ENCODE measurements around the gene MGAT1. TPM values are rescaled to one million over a fixed set of nuclear protein-coding genes. Genes with fewer than 3 reads are reported as not detected.

Gene MGAT1
- total RNA-seq, 1 experiment from 2014 or later: 258 TPM

DNA sequence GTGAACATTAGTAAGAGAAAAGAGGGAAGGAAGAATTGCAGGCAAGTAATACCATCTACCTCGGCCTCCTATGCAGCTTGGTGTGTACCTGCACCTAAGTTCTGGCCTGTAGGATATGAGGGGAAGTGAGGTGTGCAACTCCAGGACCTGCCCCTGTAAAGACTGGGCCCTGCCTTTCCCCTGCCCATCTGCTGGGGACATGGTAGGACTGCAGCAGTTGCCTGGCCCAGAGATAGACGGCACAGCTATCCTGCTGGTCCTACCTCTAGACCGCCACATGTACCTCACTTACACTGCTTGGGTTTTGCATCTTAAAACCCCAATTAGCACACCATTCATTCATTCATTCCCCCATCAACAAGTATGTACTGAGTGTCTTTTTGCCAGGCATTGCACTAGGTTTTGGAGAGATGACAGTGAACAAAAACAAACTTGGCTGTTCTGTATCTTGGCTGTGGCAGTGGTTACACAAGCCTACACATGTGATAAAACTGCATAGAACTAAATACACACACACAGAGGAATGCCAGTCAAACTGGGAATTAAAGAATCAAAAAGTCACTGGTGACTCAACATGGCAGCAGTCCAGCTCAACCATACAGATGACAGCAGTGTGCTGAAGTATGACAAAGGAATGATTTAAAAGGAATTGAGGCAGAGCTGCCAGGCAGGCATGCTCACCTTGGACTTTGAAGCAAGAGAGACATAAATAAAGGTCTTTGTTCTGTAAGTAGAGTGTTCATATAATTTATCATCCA lies 23.3 kb upstream of the MGAT1 start:
- no peak for DNase-seq (ENCODE audit: low spot score)
- in situ Hi-C loops (cut with HindIII; ENCODE audit: low sequenced_read_pairs): no loop called here

DNA sequence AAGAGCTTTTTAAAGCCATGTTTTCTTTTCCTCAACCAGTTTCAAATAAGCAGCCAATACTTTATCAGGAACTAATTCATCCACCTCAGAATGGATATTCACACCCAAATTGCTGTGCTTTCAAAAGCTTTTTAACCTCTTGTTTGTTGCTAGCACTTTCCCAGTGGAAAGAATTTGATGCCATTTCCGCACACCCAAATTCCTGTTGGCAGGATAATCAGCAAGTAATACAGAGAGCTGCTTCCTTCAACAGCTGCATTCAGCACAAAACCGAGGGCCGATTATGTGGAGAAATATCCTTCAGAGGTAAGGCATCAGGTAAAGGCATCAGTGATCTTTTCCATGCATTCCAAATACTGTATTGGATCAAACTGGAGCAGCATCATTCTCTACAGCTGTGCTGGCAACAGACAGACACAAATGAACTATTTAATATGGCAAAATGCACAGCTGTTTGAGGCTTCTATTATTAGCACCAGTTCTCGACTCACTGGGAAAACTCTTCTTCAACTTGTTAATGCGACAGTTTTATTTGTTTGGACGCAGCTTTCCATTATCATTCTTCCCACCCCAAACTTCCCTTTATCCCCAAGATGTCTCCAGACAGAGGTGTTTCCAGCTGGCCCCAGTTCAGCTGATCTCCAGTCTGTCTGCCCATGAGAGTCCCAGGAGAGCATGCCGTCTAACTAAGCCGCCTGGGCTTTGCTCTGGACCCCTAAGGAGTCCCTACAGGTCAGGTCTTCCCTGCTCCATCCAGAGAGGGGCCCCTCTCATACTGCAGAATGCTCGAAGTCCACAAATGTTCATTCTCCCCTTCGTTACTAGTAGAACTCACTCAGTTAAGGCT lies 22.2 kb upstream of the MGAT1 start:
- DNase-seq (ENCODE audit: low spot score): no peak
- in situ Hi-C loops (cut with HindIII; ENCODE audit: low sequenced_read_pairs): no loop called here

DNA sequence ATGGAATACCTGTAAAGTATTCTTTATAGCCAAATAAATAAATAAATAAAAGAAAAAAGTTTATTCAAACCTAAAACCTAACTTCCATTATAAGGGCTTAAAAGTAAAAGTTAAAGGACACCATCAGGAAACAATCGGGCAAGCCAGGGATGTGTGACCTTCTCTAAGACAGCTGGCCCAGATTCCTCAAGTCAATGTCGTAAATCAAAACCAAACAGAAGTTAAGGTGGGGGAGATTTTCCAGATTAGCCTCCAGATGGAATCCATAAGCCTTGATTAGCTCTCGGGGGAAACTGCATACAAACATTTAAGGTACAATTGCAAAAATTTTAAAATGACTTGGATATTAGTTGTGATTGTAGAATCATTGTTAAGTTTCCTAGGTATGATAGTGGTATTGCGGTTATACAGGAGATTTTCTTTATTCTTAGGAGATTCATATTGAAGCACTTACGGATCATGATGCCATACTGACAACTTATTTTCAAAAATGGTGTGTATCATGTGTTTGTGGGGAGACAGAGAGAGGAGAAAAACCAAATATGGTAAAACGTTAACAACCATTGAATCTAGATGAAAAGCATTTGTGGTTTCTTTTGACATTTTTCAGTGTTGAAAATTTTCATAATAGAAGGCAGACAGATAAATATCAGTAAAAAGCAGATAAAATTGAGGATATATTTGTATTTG lies 21.5 kb upstream of the MGAT1 start:
- in situ Hi-C loops (cut with HindIII; ENCODE audit: low sequenced_read_pairs): no loop called here

DNA sequence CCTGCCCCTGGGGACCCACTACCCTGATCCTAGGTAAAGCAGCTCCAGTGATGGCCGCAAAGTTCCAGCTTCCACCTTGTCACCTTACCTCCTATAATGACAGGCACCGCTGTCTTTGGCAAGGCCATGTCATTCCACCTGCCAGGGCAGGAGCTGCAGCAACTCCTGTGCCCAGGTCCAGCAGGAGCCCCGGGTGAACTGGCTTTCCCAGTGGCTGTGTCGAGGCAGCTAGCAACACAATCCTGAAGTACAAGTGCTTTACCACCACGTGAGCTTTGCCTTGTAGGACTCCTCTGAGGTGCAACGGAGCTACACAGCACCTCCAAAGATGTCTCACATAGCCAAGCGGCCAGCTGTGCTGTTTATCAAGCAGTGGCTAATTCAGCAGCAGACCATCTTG lies 20.7 kb upstream of the MGAT1 start:
- in situ Hi-C loops (cut with HindIII; ENCODE audit: low sequenced_read_pairs): no loop called here
- no peak for DNase-seq (ENCODE audit: low spot score)

More for the DNA sequence above, 21.5 kb upstream of the MGAT1 start:
- DNase-seq (ENCODE audit: low spot score): no peak

DNA sequence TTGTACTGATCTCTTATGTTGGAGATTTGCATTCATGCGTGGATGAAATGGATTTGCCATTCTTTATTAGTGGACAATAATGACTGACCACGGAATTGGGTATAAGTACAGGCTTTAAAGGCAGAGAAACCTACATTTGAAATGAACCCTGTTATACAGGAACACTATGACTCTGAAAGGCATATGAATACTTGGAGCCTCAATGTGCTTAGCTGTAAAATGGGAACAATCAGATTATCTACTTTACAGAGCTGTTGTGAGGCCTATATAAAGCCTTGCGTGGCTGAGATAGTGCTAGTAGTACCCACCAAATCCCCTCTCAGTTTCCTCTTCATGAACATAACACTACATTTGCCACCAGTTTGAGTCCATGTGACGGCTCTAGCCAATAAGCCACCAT lies 18.9 kb upstream of the MGAT1 start:
- in situ Hi-C loops (cut with HindIII; ENCODE audit: low sequenced_read_pairs): no loop called here
- no peak for DNase-seq (ENCODE audit: low spot score)

DNA sequence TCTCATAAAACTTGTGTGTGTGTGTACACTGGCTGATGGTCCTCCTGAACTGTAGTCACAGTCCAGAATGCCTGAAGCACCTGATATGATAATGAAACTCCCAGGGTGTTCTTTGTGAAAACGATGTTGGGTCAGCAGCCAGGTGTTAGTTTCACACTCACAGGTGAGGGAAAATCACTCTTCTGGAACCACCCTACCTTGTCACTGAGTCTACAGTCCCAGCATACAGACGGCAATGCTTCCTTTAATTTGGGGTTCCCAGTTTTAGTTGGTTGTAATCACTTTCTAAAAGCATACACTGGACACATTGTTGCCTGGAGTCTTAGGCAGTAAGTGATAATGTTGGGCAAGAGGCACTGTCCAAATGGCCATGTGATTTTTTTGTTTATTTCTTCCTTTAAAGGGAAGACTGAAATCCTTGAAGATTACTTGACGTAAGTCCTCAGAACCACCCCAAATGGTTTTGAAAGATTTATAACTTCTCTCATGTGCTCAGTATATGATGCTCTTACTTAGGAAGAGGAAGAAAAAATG lies 18.2 kb upstream of the MGAT1 start:
- DNase-seq (ENCODE audit: low spot score): no peak
- in situ Hi-C loops (cut with HindIII; ENCODE audit: low sequenced_read_pairs): no loop called here

DNA sequence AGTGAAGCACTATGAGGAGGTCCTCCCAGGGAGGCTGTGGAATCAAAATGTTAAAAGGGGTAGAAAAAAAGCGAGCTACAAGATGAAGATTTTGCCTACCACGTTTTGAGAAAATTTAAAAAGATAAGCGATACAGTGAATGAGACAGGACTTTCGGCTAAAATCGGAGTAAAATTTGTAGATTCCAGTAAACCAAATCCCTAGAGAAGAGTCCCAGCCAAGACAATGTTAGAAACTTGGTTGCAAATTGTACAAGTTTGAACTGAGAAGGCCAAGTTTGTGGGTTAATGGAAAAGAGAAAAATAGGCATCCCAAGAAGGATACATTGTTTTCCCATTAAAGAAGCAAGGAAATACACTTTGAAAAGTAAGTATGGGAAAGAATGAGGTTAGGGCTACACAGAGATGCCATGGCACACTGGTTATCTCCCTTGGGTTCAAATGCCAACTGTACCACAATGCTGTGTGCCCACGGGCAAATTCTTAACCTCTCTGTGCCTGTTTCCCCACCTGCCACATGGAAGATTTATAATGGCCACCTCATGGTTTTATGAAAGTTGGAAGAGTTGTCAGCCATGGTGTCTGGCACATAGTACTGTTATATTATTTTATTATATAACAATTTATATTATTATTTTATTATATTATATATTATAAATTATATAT lies 16.2 kb upstream of the MGAT1 start:
- DNase-seq (ENCODE audit: low spot score): no peak
- in situ Hi-C loops (cut with HindIII; ENCODE audit: low sequenced_read_pairs): no loop called here

DNA sequence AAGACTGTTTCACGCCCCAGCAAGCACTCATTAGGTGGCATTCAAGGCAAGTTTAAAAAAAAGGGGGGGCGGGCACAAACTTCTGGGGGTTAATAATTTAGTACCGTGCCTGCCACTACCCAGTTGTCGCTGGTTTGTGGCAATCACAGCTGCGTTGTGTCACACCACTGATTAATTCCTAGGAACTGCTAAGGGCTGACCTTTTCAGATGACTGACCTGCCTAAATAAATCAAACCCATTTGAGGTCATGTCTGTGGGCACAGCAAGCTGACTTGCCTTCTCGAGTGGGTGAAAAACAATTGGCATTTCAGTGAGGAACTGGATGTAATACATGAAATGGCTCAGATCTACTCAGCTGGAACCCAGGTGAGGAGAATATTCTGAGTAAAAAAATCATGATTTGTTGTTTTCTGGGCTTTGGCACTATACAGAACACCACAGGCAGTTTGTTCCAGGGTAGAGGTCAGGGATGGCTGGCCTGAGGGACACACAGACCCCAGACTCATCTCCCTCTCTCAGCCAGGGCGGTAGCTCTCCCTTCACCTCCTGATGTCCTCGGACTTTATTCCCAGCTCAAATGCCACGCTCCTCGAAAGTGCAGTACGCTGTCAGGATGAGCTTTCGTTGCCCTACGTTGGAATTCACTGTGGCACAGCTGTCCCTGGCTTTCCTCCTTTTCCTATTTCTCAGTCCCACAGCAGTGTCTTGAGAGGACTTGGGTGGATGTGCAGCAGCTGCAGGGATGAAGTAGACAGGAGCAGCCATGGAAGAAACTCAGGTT lies 15.5 kb upstream of the MGAT1 start:
- in situ Hi-C loops (cut with HindIII; ENCODE audit: low sequenced_read_pairs): no loop called here
- DNase-seq (ENCODE audit: low spot score): no peak

DNA sequence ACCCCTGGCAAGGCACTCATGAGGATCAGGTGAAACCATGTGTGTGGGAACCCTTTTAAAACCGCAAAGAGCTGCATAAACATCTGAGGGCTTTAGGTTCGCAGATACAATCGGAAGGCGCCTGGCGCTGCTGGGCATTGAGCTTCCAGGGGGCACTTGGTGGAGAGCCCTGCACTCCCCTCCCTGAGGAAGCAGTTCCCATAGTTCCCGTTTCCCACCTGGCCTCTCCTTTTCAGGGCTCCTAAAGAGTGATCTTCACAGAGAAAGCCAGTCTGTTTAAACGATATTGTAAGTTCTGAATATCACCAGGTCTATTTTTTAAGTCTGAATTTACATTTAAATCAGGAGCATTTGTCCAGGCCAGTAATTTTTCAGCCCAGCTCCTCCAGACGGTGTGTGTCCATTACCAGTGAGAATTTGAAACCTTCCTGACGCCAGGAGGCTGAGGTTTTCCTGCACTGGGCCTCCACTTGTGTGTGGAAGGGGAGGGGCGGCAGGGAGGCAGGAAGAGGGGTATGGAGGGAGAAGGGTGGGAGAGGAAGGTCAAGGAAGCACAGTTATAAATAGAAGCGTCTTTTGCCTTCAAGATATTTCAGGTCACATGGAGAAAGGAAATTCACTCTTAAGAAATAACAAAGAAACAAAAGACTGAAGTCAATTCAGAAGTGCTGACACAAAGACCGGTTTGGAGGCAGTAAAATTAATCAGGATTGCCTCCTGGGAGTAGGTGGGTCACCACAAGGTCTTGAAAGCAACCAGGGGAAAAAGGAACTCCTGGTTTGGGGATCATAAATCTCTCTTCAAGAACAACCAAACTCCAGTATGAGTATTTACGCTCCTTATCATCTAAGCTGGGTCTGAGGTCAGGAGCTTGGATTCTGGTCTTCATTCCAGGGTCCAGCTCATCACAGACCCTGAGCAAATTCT lies 14.3 kb upstream of the MGAT1 start:
- in situ Hi-C loops (cut with HindIII; ENCODE audit: low sequenced_read_pairs): no loop called here

DNA sequence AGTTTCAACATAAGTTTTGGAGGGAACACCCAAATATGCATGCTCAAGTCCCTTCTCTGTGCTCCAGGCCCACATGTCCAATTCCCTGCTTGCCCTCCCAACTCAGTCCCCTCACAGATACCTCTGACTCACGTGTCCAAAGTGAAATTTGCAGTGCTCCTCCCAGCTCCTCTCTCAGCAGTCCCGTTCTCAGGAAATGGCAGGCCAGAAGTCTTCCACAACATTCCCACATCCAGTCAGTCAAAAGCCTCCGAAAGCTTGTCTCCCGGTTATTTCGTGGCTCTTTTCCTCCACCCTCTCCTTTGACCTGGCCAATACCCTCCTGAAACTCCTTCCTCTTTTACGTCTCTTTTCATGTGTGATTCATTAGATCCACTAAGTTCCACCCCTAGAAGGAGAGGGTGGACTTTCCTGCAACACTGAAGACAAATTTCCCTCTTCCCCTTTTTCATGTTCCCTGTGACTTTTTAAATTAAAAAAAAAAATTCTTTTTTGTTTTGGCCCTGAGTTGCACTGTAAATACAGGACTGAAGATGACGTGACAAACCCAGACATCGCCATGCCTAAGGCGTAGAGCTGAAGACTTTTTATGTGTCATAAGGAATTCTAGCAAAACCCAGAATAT lies 12.8 kb upstream of the MGAT1 start:
- no peak for DNase-seq (ENCODE audit: low spot score)
- in situ Hi-C loops (cut with HindIII; ENCODE audit: low sequenced_read_pairs): no loop called here

More for the DNA sequence above, 14.3 kb upstream of the MGAT1 start:
- DNase-seq (ENCODE audit: low spot score): peak; percentile 58

DNA sequence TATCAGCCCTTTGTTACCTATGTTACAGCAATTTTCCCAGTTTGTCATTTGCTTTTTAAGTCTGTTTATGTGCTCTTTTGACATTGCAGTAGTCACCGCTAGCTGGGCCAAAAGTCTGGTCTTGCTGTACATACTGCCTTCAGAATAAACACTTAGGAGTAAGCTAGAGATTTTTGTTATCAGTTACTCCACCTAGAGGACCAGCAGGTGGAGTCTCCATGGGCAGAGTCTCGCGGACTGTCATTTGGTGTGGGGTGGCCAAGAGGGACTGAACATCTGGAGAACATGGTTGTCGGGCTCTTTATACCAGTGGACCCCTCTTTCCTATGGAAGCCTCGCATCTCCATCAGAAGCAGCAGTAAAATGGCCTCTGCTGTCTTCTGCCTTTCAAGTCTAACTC lies 10.8 kb upstream of the MGAT1 start:
- in situ Hi-C loops (cut with HindIII; ENCODE audit: low sequenced_read_pairs): no loop called here

DNA sequence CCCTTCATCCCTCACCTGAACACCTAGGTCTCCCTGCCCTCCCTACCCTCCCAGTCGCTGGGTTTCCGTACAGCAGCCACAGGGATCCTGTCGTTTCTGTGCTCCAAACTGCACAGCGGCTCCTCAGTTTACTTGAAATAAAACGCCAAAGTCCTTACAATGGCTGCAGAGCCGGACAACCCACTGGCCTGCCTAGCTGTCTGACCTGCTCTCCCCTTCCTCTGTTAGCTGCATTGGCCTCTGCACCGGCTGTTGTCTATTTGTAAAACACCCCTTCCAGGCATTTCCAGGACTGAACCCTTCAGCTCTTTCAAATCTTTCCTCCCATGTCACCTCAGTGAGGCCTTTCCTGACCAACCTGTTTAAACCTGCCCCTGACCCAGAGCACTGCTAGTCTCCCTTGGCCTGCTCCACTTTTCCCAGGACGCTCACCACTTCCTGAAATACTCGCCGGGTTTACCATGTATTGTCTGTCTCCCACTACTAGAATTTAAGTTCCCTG lies 9.1 kb upstream of the MGAT1 start:
- no peak for DNase-seq (ENCODE audit: low spot score)
- in situ Hi-C loops (cut with HindIII; ENCODE audit: low sequenced_read_pairs): no loop called here

More for the DNA sequence above, 10.8 kb upstream of the MGAT1 start:
- no peak for DNase-seq (ENCODE audit: low spot score)

DNA sequence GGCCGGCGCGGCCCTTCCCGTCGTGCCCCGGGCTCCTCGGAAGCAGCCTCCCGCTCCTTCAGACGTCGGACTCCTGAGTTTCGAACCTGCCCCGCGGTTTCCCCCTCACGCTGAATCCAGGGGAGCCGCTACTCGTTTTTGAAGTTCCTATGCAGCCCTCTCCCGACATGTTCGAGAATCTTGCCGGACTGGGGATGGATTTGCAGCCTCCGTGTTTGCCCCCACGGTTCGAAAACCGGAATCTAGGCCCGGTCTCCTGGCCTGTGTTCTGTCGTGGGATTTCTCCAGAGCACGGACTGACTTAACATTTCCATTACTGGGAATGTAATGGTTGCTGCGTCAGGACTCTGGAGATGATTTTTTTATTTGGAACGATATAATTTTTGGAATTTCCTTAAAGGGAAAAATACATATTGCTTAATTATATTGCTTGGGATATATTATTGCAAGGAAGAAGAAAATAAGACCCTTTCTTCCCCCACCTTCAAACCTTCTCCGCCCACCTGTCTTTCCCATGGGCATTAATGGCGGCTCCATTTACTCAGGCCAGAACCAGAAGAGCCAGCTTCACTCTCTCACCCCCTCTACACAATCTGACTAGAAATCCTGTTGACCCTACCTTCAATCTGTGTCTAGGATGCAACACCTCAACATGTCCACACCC lies 8.5 kb upstream of the MGAT1 start:
- DNase-seq (ENCODE audit: low spot score): no peak
- in situ Hi-C loops (cut with HindIII; ENCODE audit: low sequenced_read_pairs): no loop called here

DNA sequence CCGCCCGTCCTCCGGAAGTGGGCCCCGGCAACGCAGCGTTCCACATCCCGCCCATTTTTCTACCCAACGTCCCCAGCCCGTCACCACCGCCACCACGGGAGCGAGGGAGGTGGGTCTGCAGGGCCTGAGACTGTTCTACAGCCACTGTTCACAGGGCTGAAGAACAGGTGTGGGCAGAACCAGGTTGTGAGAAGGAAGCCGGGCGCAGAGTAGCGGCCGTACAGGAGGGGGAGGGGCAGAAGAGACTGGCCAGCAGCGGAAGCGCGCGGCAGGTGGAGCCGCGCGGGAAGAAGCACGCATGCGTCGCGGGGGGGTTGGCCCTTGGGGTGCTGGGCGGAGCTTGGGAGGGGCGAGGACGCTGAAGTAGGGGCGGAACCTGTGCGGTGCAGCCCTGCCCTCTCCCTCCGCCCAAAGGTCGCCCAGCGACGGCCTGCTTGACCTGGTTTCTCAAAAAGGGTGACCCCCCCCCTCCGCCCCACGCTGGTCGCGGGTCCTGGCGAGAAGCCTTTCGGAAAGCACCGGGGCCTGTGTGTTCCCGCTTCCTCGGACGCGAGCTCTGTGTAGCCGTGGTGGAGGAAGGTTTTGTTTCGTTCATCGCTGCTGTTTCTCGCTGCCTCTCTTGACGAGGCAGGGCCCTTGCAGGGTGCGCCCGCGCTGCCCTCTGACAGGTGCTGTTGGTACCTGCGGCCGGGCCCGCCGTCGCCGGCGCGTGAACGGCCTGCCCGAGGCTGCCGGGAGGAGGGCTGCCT lies 7.8 kb upstream of the MGAT1 start:
- peak; percentile 96 for DNase-seq (ENCODE audit: low spot score)
- in situ Hi-C loops (cut with HindIII; ENCODE audit: low sequenced_read_pairs): no loop called here

DNA sequence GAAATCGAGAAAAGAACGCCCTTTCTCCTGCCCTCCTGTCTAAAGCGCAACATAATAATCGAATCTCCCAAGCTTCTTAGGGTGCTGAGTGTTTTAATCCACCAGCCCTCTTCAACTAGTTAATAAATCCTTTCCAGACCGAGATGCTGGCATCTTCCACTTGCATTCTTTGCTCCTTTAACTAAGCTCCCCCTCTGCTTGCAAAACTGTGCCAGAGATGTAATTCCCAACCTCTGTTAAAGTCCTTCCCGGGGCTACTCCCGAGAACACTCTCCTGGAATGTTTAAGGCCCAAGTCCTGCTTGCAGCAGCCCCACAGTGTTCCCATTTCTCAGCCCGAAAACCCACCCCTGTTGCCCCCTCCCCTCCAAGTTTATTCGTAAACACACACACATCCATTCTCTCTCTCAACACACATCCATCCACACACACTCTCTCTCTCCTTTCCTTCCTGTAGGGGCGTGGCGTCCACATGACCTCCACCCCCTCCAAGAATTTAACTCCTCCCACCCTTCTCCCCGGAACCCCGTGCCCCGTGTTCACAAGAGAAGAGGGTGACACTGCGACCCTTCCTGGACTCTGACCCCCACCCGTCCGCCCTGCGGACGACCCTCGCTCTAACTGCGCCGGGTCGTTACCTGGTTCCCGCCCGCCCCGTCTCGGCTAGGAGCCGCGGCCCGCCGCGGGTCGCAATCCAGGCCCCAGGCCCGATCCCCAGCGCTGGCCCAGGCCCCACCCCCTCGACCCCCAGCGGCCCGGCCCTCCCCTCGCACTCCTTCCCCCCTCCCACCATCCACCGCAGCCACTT lies 7.0 kb upstream of the MGAT1 start:
- in situ Hi-C loops (cut with HindIII; ENCODE audit: low sequenced_read_pairs): no loop called here

More for the DNA sequence above, 7.0 kb upstream of the MGAT1 start:
- peak; percentile 82 for DNase-seq (ENCODE audit: low spot score)

All from G401 (cell line).